22Rv1 (cell line): ENCODE results near the gene MVP.

Source experiments
- CTCF ChIP-seq: fragments of 450-650 bp; IDR thresholded peaks from 2 replicates; pipeline ENCODE4 v1.5.1; 2017; ENCODE audit warnings: mild to moderate bottlenecking
- ZFX ChIP-seq: fragments of 450-650 bp; IDR thresholded peaks from 2 replicates; pipeline ENCODE4 v1.6.1; 2017; ENCODE audit warnings: antibody characterized with exemption, borderline replicate concordance

GRCh38 chr16:29804020-29804419, 16.2 kb upstream of the MVP start:
- TF ChIP-seq CTCF, result no peak
- no peak for TF ChIP-seq ZFX
